ENCODE data around the gene PDILT. TPM values are rescaled to one million over a fixed set of nuclear protein-coding genes. Genes with fewer than 3 reads are reported as not detected.
"Not testable (repeated sequence)": the region's sequence is repeated elsewhere in the genome, so short reads cannot be mapped to it uniquely, and the experiment has no call there.

PDILT gene
- total RNA-seq, 1 donor from 2014 or later = not detected

DNA sequence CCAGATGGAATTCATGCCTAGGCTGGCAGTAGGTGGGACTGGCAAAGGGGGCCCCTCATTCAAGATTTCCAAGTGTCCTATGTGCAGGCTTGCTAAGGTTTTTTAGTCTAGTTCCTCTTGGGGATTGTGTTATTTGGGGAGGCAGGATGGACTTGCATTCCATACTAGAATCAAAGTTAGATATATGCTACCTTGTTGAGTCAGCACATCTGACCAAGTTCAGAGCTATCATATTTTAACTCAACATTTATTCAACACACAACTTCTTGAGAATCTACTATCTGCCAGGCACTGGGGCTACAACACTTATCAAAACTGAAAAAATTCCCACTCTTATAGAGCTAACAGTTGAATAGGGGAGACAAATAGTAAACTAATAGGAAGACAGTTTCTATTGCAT lies 83.9 kb downstream of the PDILT start:
- no peak for DNase-seq

DNA sequence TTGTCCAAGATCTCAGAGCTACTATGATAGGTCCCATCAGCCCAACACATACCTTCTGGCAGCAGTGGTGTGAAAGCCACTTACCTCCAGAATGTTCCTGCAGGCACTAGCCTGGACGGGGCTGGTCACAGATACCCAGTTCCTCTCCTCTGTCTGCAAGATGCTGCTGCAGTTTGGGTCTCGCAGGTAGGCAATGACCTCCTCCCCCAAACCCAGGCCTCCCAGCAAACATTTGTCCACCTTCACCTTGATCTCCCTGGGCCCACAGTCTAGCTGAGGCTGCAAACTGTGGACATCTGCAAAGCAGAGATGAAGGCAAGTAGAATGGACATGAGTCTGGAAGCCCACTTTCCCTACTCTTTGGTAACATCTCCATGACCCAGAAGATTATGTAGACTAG lies 84.4 kb downstream of the PDILT start:
- DNase-seq = no peak

DNA sequence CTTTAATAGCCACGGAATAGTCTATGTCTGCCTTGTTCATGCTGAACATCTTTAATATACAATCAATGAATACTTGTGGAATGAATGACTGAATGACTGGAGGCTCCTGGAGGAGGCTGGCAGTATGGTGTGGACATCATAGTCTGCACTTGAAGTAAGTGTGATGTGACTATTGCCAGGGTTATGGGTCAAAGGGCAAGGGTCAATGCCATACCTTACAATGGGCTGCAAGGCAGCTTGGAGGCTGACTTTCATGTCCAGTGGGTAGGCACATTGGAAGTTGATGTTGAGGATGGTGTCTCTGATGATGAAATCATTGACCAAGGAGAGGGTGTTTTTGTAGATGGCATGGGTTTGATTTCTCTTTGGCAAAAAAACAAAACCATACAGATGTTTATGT lies 85.1 kb downstream of the PDILT start:
- no peak for DNase-seq

DNA sequence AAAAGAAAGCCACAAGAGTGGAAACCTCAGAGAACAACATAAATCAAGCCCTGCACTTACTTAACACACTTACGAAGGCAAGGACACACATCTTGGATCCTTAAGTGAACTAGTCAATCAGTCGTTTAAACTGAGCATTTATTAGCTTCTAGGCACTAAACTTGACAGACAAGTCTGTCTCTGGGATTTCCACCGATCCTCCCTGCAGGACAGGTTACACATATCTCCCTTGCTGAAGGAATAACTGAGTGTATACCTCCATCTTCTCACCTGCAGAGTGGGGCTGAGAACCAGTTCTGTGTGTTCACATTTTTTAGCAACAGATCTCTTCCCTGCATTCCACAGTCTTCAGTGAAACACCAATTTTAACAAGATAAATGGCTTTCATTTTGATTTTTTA lies 86.1 kb downstream of the PDILT start:
- no peak for DNase-seq

DNA sequence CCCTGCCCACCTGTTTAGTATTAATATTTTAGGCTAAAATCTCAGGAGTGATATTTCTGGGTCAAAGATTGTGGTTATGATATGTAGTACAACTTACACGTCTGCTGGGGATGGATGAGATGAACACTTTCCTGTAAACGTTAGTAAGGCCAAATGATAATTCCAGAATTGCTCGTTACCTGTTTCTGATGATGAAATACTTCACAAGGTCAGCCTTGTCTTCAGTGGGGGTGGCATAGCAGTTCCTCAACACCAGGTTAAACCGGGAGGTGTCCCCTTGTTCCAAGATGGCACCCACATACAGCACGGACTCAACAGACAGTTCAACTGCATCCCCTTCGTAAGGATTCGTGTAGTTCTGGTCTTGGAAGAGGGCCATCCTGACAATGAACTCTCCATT lies 86.5 kb downstream of the PDILT start:
- no peak for DNase-seq

DNA sequence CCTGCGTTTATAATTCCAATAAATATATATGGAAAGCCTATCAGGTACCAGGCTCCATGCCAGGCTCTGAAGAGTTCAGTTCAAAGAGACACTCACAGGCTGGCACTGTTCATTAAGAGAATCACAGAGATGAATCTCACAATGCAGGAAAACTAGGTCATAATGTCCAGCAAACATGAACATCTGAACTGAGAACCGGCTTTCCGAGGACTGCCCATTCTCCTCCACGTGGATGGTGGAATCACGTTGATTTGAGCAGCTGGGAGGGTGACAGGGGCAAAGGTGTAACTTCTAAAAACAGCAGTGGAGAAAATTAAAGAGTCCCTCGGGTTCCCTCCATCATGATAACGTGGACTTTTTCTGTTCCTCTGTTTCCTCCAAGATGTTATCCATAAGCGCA lies 87.4 kb downstream of the PDILT start:
- DNase-seq = no peak

DNA sequence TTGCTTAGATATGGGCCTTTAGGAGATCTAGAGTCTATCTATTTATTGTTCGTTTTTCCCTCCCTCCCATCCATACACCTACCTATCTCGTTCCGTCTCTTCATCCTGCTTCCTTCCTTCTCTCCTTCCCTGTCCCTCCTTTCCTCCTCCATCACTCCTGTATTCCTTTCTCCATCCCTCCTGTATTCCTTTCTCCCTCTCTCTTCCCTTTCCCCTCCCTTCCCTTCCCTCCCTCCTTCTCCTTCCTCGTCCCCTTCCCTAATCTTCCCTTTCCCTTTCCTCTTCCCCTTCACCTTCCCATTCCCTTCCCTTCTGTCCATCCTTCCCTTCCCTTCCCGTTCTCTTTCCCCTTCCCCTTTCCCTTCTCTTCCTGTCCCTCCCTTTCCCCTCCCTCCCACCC lies 87.8 kb downstream of the PDILT start:
- no peak for DNase-seq

DNA sequence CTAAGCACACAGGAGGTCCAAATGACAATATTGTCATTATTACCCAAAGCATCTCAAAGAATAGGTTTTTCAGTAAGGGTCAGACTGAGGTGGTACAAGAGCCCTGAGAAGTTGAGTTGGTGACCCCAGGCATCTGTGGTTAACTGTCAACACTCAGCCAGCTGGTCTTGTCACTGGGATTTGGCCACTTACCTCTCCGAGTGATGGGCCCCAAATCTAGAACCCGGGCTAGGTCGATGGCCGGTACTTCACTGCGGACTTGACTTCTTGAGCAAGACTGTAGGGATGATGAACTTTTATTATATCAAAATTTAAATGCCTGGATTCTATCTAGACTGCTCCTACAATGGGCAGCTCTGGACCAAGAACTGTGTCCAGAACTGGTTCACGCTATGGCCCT lies 88.8 kb downstream of the PDILT start:
- no peak for DNase-seq

DNA sequence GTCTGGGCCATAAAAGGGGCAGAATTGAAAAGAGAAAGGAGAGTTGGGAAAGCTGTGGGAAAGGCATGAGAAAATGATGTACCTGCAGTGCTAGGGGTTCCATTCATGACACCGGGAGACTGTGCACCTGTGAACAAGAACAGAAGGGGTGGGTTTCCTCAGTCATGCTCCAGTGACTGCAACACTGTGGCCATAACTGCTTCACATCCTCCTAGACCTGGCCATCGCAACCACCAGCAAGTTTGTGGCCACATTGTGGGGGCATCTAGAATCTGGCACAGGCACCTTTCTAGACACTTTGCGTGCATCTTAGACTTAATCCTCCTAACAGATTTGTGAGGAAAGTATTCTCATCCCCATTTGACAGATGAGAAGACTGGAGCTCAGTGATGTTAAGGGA lies 90.0 kb downstream of the PDILT start:
- no peak for DNase-seq

DNA sequence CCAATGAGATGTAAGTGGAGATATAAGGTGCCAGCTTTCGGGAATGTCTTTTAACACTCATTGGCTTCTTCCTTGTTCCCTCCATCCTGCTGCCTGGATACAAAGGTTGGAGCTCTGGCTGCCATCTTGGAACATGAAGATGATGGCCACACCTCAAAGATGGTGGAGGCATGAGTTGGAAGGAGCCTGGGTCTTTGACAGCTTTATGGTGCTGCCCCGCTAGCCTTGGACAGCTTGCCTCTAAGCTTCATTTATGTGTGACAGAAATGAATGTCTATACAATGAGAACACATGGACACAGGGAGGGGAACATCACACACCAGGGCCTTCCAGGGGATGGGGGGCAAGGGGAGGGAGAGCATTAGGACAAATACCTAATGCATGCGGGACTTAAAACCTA lies 90.8 kb downstream of the PDILT start:
- no peak for DNase-seq

DNA sequence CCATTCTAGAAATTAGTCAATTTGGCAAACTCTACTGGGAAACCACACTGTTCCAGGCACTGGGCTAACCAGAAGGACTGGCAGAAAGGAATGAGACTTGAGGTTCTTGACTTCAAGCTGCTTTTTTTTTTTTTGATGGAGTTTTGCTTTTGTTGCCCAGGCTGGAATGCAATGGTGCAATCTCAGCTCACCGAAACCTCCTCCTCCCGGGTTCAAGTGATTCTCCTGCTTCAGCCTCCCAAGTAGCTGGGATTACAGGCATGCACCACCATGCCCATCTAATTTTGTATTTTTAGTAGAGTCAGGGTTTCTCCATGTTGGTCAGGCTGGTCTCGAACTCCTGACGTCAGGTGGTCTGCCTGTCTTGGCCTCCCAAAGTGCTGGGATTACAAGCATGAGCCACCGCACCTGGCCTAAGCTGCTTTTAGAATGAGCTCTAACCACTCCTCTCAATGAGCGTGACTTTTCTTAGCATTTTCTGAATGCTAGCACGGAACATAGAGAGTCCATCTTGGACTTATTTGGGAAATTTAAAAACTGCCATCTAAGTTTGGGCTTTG lies 91.9 kb downstream of the PDILT start:
- DNase-seq = not testable (repeated sequence)

DNA sequence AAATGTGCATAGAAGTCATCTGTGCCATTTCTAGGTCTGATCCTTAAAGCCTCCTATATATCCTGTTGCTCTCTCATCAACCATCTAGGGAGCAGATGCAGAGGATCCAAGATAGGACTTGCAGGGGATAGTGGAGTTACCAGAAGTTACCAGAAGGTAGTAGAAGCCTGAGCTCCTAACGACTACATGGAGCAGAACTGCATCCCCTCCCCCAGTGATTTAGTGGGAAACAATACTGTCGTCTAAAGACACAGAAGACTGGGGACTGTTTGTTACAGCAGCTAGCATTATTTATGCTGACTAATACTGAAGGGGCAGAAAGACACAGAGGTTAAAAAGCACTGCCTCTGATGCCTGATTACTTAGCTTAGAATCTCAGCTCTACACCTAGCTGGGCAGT lies 93.0 kb downstream of the PDILT start:
- no peak for DNase-seq

DNA sequence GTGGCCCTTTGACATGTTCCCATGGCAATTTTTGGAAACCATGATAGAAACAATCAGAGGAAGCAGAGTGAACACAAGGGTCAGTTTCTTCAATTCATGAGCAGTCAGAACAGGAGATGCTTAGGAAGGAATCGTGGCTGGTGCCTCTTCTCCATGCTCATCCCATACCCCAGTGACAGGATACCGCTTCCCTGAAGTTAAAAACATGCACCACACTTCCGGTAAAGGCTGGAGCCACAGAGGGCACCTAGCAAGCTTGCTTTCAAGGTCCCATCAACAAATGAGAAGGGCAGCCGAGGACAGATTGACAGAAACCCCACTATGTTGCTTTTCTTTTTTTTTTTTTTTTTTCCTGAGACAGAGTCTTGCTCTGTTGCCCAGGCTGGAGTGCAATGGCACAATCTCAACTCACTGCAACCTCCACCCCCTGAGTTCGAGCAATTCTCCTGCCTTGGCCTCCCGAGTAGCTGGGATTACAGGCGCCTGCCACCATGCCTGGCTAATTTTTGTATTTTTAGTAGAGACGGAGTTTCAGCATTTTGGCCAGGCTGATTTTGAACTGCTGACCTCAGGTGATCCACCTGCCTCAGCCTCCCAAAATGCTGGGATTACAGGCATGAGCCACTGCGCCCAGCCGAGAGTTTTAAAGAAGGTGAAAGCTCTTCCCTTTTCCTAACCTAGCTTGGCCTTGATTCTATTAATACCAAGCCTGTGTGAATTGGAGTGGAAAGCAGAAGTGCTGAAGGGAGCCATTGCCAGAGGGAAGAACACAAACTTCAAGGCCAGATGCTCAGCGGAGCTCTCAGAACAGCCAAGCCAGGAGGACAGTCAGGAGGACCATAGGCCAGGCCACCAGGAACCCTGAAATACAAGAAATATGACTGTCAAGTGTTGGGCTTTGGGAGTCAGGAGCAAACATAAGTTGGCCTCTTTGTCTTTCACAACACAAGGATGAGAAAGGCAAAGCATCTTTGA lies 93.8 kb downstream of the PDILT start:
- no peak for DNase-seq

DNA sequence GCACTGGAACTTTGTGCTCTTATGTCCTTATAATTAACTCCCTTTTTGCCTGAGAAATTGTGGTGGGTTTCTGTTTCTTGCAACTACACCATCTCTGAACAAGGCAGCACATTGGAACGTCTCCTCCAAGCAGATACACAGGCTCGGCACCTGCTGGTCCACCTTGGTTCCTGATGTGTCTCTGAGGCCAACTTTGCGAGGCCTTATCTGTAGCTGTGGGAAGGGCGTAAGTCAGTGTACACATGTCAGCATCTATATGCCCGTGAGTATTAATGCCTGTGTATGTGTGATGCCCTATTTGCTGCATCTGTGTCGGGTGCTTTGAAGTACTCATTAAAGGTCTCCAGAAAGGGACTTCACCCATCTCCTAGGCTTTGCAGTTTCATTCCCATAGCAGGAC lies 94.8 kb downstream of the PDILT start:
- DNase-seq = no peak

Other genes with a start within 250 kb of the PDILT start
- not detected for gene GP2, start 77.2 kb downstream of the PDILT start, total RNA-seq
- not detected for gene UMOD, start 52.0 kb downstream of the PDILT start, total RNA-seq
- 0.79 TPM for gene ACSM5, start 4.8 kb upstream of the PDILT start, total RNA-seq
- gene ACSM2A, start 46.8 kb upstream of the PDILT start, total RNA-seq = 0.10 TPM
- not detected for gene ACSM2B, start 171.6 kb upstream of the PDILT start, total RNA-seq

All from skin of body (tissue), 2 donors.